ENCODE data around the gene RAX. TPM values are rescaled to one million over a fixed set of nuclear protein-coding genes. Genes with fewer than 3 reads are reported as not detected.
"Not testable (repeated sequence)": the region's sequence is repeated elsewhere in the genome, so short reads cannot be mapped to it uniquely, and the experiment has no call there.

RAX gene
- total RNA-seq, 1 donor from 2014 or later, result not detected

- no peak overlapping the region for H3K4me3 ChIP-seq
- H3K36me3 ChIP-seq, result no peaks in the 10 kb centered on the region
- H3K4me1 ChIP-seq, result no peaks in the 10 kb centered on the region
- H3K27ac ChIP-seq, result no peak overlapping the region
- no peak for DNase-seq (ENCODE audit: low spot score in 2 of 2)
- TF ChIP-seq CTCF (IDR thresholded peaks at IDR 0.05), result no peak
- no peaks in the 10 kb centered on the region for H3K27me3 ChIP-seq
- H3K9me3 ChIP-seq, result no peaks in the 10 kb centered on the region
- intact Hi-C loops (cut with DNase I), result no loop called here
Observed at GRCh38 chr18:59265974-59266369, 7.3 kb downstream of the RAX start.

DNA sequence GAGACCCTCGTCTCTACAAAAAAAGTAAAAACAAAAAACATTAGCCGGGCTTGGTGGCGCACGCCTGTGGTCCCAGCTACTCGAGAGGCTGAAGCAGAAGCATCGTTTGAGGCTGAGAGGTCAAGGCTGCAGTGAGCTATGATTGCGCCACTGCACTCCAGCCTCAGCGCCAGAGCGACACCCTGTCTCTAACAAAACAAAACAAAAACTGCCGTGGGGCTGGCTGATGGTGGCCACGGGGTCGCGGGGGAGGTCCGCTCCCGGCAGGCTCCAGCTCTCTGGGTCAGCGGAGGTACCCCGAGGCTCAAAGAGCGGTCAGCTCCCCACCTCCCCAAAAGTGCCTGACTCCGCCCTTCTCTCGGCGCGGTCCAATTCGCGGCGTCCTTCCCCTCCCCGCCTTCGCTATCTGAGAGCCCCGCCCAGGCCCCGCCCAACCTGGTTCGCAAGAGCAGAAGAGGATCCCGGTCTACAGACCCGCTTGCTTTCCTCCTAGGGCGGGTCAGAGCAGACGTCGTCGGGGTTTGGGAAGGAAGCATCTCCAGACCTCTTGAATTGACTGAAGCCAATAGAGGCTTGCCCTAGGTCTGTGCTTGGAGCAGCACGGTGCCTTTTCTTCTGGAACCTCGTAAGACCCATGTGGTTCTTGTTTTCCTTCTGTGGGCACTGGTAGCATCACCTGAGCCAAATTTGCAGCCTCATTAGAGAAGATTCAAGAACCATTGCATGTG lies 7.8 kb downstream of the RAX start:
- H3K4me3 ChIP-seq, result peak overlapping the region; percentile 33 to 39
- H3K4me1 ChIP-seq, result no peaks in the 10 kb centered on the region
- no peaks in the 10 kb centered on the region for H3K27me3 ChIP-seq
- H3K36me3 ChIP-seq, result no peaks in the 10 kb centered on the region
- no peak for DNase-seq (ENCODE audit: low spot score in 2 of 2)
- TF ChIP-seq CTCF (IDR thresholded peaks at IDR 0.05), result no peak
- H3K27ac ChIP-seq, result no peak overlapping the region
- H3K9me3 ChIP-seq, result no peaks in the 10 kb centered on the region
- intact Hi-C loops (cut with DNase I), result no loop called here

- DNase-seq (ENCODE audit: low spot score in 2 of 2), result no peak
- Histone ChIP-seq H3K27ac (no peak overlapping the region), H3K4me3 (peak overlapping the region in 1 of 2 donors; percentile 33), H3K4me1 (no peaks in the 10 kb centered on the region), H3K27me3 (no peaks in the 10 kb centered on the region), H3K36me3 (no peaks in the 10 kb centered on the region), H3K9me3 (no peaks in the 10 kb centered on the region)
- TF ChIP-seq CTCF (IDR thresholded peaks at IDR 0.05), result no peak
- intact Hi-C loops (cut with DNase I), result no loop called here
Observed at GRCh38 chr18:59264651-59265245, 8.5 kb downstream of the RAX start.

GRCh38 chr18:59264121-59264571 lies 9.1 kb downstream of the RAX start:
- no peaks in the 10 kb centered on the region for H3K9me3 ChIP-seq
- H3K36me3 ChIP-seq, result no peaks in the 10 kb centered on the region
- H3K27me3 ChIP-seq, result no peaks in the 10 kb centered on the region
- no peak overlapping the region for H3K27ac ChIP-seq
- no peak for TF ChIP-seq CTCF (IDR thresholded peaks at IDR 0.05)
- no peaks in the 10 kb centered on the region for H3K4me1 ChIP-seq
- no peak for DNase-seq (ENCODE audit: low spot score in 2 of 2)
- no peak overlapping the region for H3K4me3 ChIP-seq
- intact Hi-C loops (cut with DNase I), result no loop called here

DNA sequence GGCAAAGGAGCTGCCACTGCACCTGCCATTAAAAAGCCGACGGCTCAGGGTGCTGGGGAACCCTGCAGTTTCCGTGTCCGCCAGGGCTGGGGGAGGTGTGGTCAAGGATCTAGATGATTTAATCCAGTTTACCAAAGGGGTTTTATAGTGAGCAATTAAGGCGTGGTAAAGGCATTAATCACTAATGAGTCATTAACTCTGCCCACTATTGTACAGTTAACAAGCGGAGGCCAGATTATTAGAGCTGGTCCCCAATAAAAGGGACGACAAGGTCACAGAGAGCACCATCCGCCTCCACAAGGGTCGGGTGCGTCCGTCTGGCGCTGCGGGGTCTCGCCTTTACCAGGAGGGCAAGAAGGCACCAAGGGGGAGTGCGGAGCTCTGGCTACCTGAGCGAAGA lies 9.6 kb downstream of the RAX start:
- no peak overlapping the region for H3K4me3 ChIP-seq
- H3K27me3 ChIP-seq, result no peaks in the 10 kb centered on the region
- no peak for TF ChIP-seq CTCF (IDR thresholded peaks at IDR 0.05)
- intact Hi-C loops (cut with DNase I), result no loop called here
- no peaks in the 10 kb centered on the region for H3K4me1 ChIP-seq
- no peak for DNase-seq (ENCODE audit: low spot score in 2 of 2)
- H3K27ac ChIP-seq, result no peak overlapping the region
- no peaks in the 10 kb centered on the region for H3K9me3 ChIP-seq
- no peaks in the 10 kb centered on the region for H3K36me3 ChIP-seq

DNA sequence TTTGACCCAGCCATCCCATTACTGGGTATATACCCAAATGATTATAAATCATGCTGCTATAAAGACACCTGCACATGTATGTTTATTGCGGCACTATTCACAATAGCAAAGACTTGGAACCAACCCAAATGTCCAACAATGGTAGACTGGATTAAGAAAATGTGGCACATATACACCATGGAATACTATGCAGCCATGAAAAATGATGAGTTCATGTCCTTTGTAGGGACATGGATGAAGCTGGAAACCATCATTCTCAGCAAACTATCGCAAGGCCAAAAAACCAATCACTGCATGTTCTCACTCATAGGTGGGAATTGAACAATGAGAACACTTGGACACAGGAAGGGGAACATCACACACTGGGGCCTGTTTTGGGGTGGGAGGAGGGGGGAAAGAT lies 11.0 kb downstream of the RAX start:
- H3K4me3 ChIP-seq; H3K27me3 ChIP-seq; H3K36me3 ChIP-seq; H3K9me3 ChIP-seq; H3K4me1 ChIP-seq; intact Hi-C loops (cut with DNase I); H3K27ac ChIP-seq; DNase-seq (ENCODE audit: low spot score in 2 of 2): not testable (repeated sequence)

GRCh38 chr18:59261842-59262241 lies 11.4 kb downstream of the RAX start:
- intact Hi-C loops (cut with DNase I); H3K36me3 ChIP-seq; H3K4me3 ChIP-seq; H3K27me3 ChIP-seq; DNase-seq (ENCODE audit: low spot score in 2 of 2); H3K27ac ChIP-seq; H3K9me3 ChIP-seq; H3K4me1 ChIP-seq: not testable (repeated sequence)

- H3K27ac ChIP-seq; H3K27me3 ChIP-seq; H3K36me3 ChIP-seq; H3K4me1 ChIP-seq; H3K9me3 ChIP-seq; DNase-seq (ENCODE audit: low spot score in 2 of 2); intact Hi-C loops (cut with DNase I); H3K4me3 ChIP-seq: not testable (repeated sequence)
Observed at GRCh38 chr18:59255491-59255890, 17.8 kb downstream of the RAX start.

All from ascending aorta (tissue), 2 donors.